Lower lobe of right lung (tissue), 2 donors: ENCODE measurements around the gene BST1. TPM values are rescaled to one million over a fixed set of nuclear protein-coding genes. Genes with fewer than 3 reads are reported as not detected.

Experiments
- ATAC-seq, 2 donors: fragments of 200-7000 bp; cut with Tn5 transposase; one replicate each; pipeline ENCODE4 v1.9.1; 2020 to 2022; ENCODE audit warnings: mild to moderate bottlenecking in 2 of 2, moderate library complexity in 2 of 2
- DNase-seq: peaks from one replicate; pipeline ENCODE4 v3.0.0-alpha.2; 2020
- H3K27ac ChIP-seq: fragments of 200-600 bp; one replicate; pipeline ENCODE4 v1.8.0; 2022
- H3K27me3 ChIP-seq: fragments of 200-600 bp; one replicate; pipeline ENCODE4 v1.8.0; 2022; ENCODE audit warnings: low read depth
- H3K36me3 ChIP-seq: fragments of 200-600 bp; one replicate; pipeline ENCODE4 v1.8.0; 2022; ENCODE audit warnings: mild to moderate bottlenecking
- H3K4me1 ChIP-seq: fragments of 200-600 bp; one replicate; pipeline ENCODE4 v1.8.0; 2022
- H3K4me3 ChIP-seq: fragments of 200-600 bp; one replicate; pipeline ENCODE4 v1.8.0; 2022; ENCODE audit warnings: mild to moderate bottlenecking
- H3K9me3 ChIP-seq: fragments of 200-600 bp; one replicate; pipeline ENCODE4 v1.8.0; 2022
- CTCF ChIP-seq: fragments of 200-600 bp; IDR thresholded peaks from one replicate; pipeline ENCODE4 v1.8.0; 2022; ENCODE audit warnings: antibody characterized with exemption, mild to moderate bottlenecking
- intact Hi-C: fragments of 100-400 bp; cut with DNase I; formaldehyde crosslinking; loops from one replicate; pipeline ENCODE4 v1.11.0; 2022
- total RNA-seq: library from RNA; stranded (reverse); fragmentation: NEBNext Ultra II Directional; extraction: Animal tissue kit (Norgen Biotek cat#: 25700); gene quantifications from one replicate; pipeline ENCODE4 v1.2.1, GENCODE V29; 2021
- donor health status: DM: no; HTN: yes; CAD: no; lungs with severe emphysema.

Gene BST1
- total RNA-seq, 1 donor from 2014 or later: 17.8 TPM

GRCh38 chr4:15771216-15772058 lies 68.6 kb downstream of the BST1 start:
- intact Hi-C loops: no loop called here
- H3K4me3 ChIP-seq: no peak overlapping the region
- DNase-seq (no peak), ATAC-seq (peak in 1 of 2 donors; percentile 27)
- no peak overlapping the region for H3K27ac ChIP-seq
- no peaks in the 10 kb centered on the region for H3K36me3 ChIP-seq
- H3K4me1 ChIP-seq: peaks cover 6% of the 10 kb centered on the region
- no peaks in the 10 kb centered on the region for H3K9me3 ChIP-seq
- TF ChIP-seq CTCF: no peak
- H3K27me3 ChIP-seq: no peaks in the 10 kb centered on the region

GRCh38 chr4:15774020-15774420 lies 71.2 kb downstream of the BST1 start:
- DNase-seq: peak; percentile 53
- H3K36me3 ChIP-seq: no peaks in the 10 kb centered on the region
- H3K4me1 ChIP-seq: peaks cover 15% of the 10 kb centered on the region
- no peaks in the 10 kb centered on the region for H3K9me3 ChIP-seq
- H3K27ac ChIP-seq: peak overlapping the region; percentile 64
- peak; percentile 87 to 90 for ATAC-seq
- H3K27me3 ChIP-seq: no peaks in the 10 kb centered on the region
- H3K4me3 ChIP-seq: no peak overlapping the region
- TF ChIP-seq CTCF: no peak
- intact Hi-C loops: no loop called here

- intact Hi-C loops: no loop called here
- H3K4me1 ChIP-seq: peaks cover 36% of the 10 kb centered on the region
- no peaks in the 10 kb centered on the region for H3K36me3 ChIP-seq
- ATAC-seq: no peak
- H3K9me3 ChIP-seq: no peaks in the 10 kb centered on the region
- DNase-seq: no peak
- H3K27me3 ChIP-seq: no peaks in the 10 kb centered on the region
- no peak for TF ChIP-seq CTCF
- no peak overlapping the region for H3K4me3 ChIP-seq
- peak overlapping the region; percentile 16 for H3K27ac ChIP-seq
These were observed 74.2 kb downstream of the BST1 start for GRCh38 chr4:15776871-15777648.

GRCh38 chr4:15777697-15778288 lies 74.9 kb downstream of the BST1 start:
- Histone ChIP-seq H3K9me3 (no peaks in the 10 kb centered on the region), H3K4me3 (peak overlapping the region; percentile 56), H3K27ac (peak overlapping the region; percentile 78), H3K4me1 (peaks cover 36% of the 10 kb centered on the region), H3K36me3 (no peaks in the 10 kb centered on the region), H3K27me3 (no peaks in the 10 kb centered on the region)
- DNase-seq (no peak), ATAC-seq (no peak)
- intact Hi-C loops: no loop called here
- TF ChIP-seq CTCF: no peak
